Prostate gland (tissue), 2 donors: ENCODE results near the gene OPTC. TPM values are rescaled to one million over a fixed set of nuclear protein-coding genes. Genes with fewer than 3 reads are reported as not detected.

Experiments used
- DNase-seq: peaks from one replicate; pipeline ENCODE4 v3.0.0-alpha.2; 2019; ENCODE audit warnings: low spot score
- H3K27ac ChIP-seq, 2 donors: fragments of 200-600 bp; sonication (generic); 2 replicates each; pipeline ENCODE4 v1.5.1; 2017 to 2019
- H3K27me3 ChIP-seq: fragments of 200-600 bp; sonication (generic); replicated peaks from 2 replicates; pipeline ENCODE4 v1.5.1; 2019; ENCODE audit not compliant: insufficient read depth
- H3K36me3 ChIP-seq, 2 donors: fragments of 200-600 bp; sonication (generic); 1 replicate in 1 of 2; 2 replicates in 1 of 2; pipeline versions ENCODE4 v1.5.1 to v1.8.1; 2017 to 2019
- H3K4me1 ChIP-seq: fragments of 200-600 bp; sonication (generic); replicated peaks from 2 replicates; pipeline ENCODE4 v1.5.1; 2019
- H3K4me3 ChIP-seq, 2 donors: fragments of 200-600 bp; sonication (generic); 2 replicates each; pipeline ENCODE4 v1.5.1; 2017 to 2019
- H3K9me3 ChIP-seq: fragments of 200-600 bp; sonication (generic); 2 replicates; pipeline ENCODE4 v1.5.1; 2017
- POLR2A ChIP-seq: fragments of 450-650 bp; IDR thresholded peaks from one replicate; pipeline ENCODE4 v1.6.1; 2016; ENCODE audit warnings: antibody characterized with exemption, mild to moderate bottlenecking
- POLR2AphosphoS5 ChIP-seq: sonication (generic); formaldehyde crosslinking; IDR thresholded peaks from one replicate; pipeline ENCODE4 v1.6.1; 2017; ENCODE audit warnings: antibody characterized with exemption
- WGBS: methylation state at CpG from one replicate; pipeline ENCODE4 v1.1.5; 2018; 5-methylcytosine and 5-hydroxymethylcytosine counted together
- intact Hi-C: fragments of 100-400 bp; cut with DNase I; formaldehyde crosslinking; loops from one replicate; pipeline ENCODE4 v1.14.2; 2022
- total RNA-seq, 2 donors: library from RNA; depleted of rRNA; stranded (reverse); fragments of >200 nt; gene quantifications; one replicate each; pipeline ENCODE4 v1.1.0, GENCODE V29; 2016
- TF ChIP-seq, protein P1 (sequence below), 4 experiments: fragments of 200-600 bp in 2 of 4; fragments of 450-650 bp in 2 of 4; sonication (generic) in 2 of 4; IDR thresholded peaks; 1 replicate in 3 of 4; 2 replicates in 1 of 4; pipeline ENCODE4 v1.5.1; 2016 to 2019; ENCODE audit warnings: antibody characterized with exemption in 4 of 4, mild to moderate bottlenecking in 2 of 4, moderate library complexity in 2 of 4

The OPTC gene
- total RNA-seq, 2 donors from 2014 or later = not detected

DNA sequence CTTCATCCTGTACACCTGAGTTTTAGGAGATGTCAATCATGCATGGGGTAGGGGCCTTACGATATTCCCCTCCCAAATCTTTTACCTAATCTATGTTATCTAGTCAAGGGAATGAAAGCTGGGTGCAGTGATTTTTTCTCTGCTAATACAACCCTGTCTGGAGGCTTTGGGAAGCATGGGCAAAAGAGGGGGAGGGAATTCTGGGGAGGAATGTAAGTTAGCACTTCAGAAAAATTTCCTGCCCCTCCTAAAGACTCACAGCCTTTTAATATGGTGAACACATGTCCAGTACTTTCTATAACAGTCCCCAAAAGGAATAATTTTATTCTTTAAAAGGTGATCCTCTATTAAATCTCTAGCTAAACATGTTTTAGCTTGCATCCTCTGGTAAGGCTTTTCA, 44.0 kb upstream of the OPTC start:
- intact Hi-C loops = no loop called here
- Histone ChIP-seq H3K36me3 (no peaks in the 10 kb centered on the region), H3K9me3 (no peaks in the 10 kb centered on the region), H3K27ac (no peak overlapping the region), H3K4me3 (no peak overlapping the region), H3K27me3 (no peaks in the 10 kb centered on the region), H3K4me1 (no peaks in the 10 kb centered on the region)
- WGBS = 29% methylated on average over 1 of the region's 1 CpG
- TF ChIP-seq POLR2A = no peak
- TF ChIP-seq, protein P1, sequence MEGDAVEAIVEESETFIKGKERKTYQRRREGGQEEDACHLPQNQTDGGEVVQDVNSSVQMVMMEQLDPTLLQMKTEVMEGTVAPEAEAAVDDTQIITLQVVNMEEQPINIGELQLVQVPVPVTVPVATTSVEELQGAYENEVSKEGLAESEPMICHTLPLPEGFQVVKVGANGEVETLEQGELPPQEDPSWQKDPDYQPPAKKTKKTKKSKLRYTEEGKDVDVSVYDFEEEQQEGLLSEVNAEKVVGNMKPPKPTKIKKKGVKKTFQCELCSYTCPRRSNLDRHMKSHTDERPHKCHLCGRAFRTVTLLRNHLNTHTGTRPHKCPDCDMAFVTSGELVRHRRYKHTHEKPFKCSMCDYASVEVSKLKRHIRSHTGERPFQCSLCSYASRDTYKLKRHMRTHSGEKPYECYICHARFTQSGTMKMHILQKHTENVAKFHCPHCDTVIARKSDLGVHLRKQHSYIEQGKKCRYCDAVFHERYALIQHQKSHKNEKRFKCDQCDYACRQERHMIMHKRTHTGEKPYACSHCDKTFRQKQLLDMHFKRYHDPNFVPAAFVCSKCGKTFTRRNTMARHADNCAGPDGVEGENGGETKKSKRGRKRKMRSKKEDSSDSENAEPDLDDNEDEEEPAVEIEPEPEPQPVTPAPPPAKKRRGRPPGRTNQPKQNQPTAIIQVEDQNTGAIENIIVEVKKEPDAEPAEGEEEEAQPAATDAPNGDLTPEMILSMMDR (IDR thresholded peaks at IDR 0.05) = no peak
- no peak for TF ChIP-seq POLR2AphosphoS5
- no peak for DNase-seq

DNA sequence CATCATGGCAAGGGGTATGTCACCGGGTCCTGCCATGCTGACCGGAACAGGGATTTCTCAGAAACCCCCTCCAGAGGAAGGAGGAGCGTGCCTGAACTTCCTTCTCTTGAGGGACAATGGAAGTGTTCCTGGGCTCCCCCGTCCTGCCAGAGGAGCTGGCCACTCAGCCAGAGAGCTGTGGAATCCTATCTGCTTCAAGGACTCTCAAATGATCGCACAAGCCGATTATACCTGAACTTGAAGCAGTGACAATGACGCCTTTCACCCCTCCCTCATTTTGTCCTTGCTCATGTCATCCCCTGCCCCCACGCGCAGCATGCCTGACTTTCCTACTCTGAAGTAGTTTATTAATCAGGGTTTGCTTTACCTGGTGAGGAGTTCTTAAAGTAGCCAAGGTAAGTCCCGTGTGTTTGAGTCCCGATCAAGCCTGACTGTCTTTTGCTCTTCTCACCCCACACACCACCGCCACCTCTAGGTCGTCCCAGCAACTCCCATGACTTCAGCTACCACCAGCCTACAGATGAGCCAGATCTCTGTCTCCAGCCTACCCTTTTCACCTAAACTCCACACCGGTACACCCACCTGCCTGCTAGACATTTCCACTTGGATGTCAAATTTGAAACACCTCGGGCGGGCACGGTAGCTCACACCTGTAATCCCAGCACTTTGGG, 43.3 kb upstream of the OPTC start:
- intact Hi-C loops = no loop called here
- Histone ChIP-seq H3K27ac (no peak overlapping the region), H3K36me3 (no peaks in the 10 kb centered on the region), H3K27me3 (no peaks in the 10 kb centered on the region), H3K9me3 (no peaks in the 10 kb centered on the region), H3K4me3 (no peak overlapping the region), H3K4me1 (no peaks in the 10 kb centered on the region)
- 56% methylated on average over 17 of the region's 17 CpGs for WGBS
- TF ChIP-seq POLR2A (no peak), POLR2AphosphoS5 (no peak)
- TF ChIP-seq, protein P1 (IDR thresholded peaks at IDR 0.05) = no peak
- no peak for DNase-seq

DNA sequence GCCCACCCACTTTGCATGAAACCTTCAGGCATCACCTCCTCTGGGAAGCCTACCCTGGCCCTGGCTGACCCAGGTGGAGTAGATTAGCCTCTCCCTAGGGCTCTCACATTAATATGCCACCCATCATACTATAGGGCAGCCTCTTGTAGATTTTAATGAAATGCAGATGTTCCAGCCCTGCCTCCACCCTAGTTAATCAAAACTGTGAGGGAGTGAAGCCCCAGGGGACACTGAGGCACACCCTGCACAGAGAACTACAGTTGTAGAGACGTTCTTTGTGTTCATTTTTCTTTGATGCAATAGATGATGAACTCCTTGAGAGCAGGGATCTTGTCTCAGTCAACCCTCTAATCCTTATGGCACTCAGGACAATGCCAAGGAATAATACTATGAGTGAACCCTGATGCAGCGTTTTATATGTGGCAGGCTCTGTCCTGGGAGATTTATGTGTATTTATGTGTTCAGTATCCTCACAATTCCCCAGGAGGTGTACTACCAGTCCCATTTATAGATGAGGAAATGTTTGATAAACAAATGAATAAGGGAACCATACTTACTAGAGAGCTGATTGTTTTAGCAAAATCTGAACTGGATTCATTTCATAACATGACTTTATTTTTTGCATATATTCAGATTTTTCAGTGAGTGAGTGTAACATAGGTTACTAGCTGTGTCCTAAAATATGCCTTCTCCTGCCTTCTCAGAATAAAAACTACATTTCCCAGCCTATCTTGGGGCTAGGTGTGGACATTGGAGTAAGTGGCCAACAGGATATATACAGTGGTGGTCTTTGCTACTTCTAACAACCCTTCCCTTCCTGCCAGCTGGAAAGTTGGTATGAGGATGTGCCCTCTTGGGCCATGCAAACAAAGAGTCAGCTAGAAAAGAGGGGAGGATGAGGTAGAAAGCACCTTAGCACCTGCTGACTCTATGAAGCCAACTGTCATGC, 41.8 kb upstream of the OPTC start:
- DNase-seq = no peak
- Histone ChIP-seq H3K9me3 (no peaks in the 10 kb centered on the region), H3K27me3 (no peaks in the 10 kb centered on the region), H3K36me3 (no peaks in the 10 kb centered on the region), H3K4me3 (no peak overlapping the region), H3K27ac (no peak overlapping the region), H3K4me1 (no peaks in the 10 kb centered on the region)
- TF ChIP-seq POLR2A = no peak
- peak; percentile 12 for TF ChIP-seq POLR2AphosphoS5
- intact Hi-C loops = no loop called here
- 25% methylated on average over 2 of the region's 2 CpGs for WGBS

DNA sequence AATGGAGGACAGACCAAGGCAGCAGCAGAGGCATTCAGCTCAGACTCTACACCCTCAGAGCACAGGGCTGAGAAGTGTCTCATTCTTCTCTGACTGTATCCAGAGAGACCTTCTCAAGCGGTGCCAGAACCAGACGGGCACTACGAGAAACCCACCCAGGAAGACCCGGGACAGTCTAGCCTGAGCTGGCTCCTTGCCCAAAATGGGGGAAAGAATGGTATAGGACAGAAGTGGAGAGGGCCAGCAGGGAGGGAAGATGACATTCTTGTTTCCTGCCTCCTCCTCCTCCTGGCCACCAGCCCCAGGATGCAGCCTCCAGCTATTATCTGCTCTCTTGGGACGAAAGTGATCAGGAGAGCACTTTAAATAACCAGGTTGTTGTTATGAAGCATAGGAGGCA, 40.9 kb upstream of the OPTC start:
- intact Hi-C loops = no loop called here
- TF ChIP-seq POLR2AphosphoS5 = no peak
- TF ChIP-seq POLR2A = no peak
- TF ChIP-seq, protein P1 (IDR thresholded peaks at IDR 0.05) = no peak
- 59% methylated on average over 5 of the region's 5 CpGs for WGBS

DNA sequence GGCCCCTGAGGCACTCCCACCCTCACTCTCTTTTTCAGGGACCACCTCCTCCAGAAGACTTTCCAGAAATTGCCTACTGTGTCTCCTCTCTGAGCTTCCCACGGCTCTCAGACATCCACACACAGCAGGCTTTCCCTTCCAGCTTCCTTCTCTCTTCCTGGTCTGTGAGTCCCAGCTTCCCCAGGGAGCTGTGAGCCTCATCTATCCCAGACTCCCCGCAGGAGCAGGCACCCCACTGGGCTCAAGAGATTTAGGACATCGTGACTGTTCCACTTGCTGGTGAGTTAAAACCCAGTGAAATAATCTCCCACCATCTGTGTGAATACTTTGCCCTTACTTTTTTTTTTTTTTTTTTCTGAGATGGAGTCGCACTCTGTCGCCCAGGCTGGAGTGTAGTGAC, 40.3 kb upstream of the OPTC start:
- no peaks in the 10 kb centered on the region for H3K4me1 ChIP-seq
- DNase-seq = no peak
- TF ChIP-seq, protein P1 (IDR thresholded peaks at IDR 0.05) = no peak
- TF ChIP-seq POLR2A (no peak), POLR2AphosphoS5 (no peak)
- no peaks in the 10 kb centered on the region for H3K27me3 ChIP-seq
- intact Hi-C loops = no loop called here
- H3K27ac ChIP-seq = no peak overlapping the region
- H3K9me3 ChIP-seq = no peaks in the 10 kb centered on the region
- H3K36me3 ChIP-seq = no peaks in the 10 kb centered on the region
- WGBS = 76% methylated on average over 5 of the region's 5 CpGs
- H3K4me3 ChIP-seq = no peak overlapping the region

More for the DNA sequence above, 40.9 kb upstream of the OPTC start:
- Histone ChIP-seq H3K9me3 (no peaks in the 10 kb centered on the region), H3K27ac (no peak overlapping the region), H3K36me3 (no peaks in the 10 kb centered on the region), H3K4me3 (no peak overlapping the region), H3K27me3 (no peaks in the 10 kb centered on the region), H3K4me1 (no peaks in the 10 kb centered on the region)
- no peak for DNase-seq
